Neural cell (in vitro differentiated cells): Measurements from ENCODE around the gene MYO3B. TPM values are rescaled to one million over a fixed set of nuclear protein-coding genes. Genes with fewer than 3 reads are reported as not detected.

Experiments
- H2AFZ ChIP-seq: fragments of 200-600, 300-800 bp; sonication (generic), shearing (Covaris generic); 2 replicates; pipeline ENCODE4 v1.6.0; 2014; ENCODE audit warnings: low read depth, mild to moderate bottlenecking, antibody characterized with exemption, low read length, moderate library complexity
- H3F3A ChIP-seq: fragments of 200-600 bp; shearing (Covaris generic); 2 replicates; pipeline ENCODE4 v1.6.1; 2016; ENCODE audit warnings: mild to moderate bottlenecking, moderate library complexity, mixed read lengths, antibody characterized with exemption, low read length; ENCODE audit not compliant: insufficient read depth, poor library complexity, severe bottlenecking
- H3K27ac ChIP-seq: fragments of 200-600, 300-800 bp; sonication (generic), shearing (Covaris generic); 2 replicates; pipeline ENCODE4 v1.5.1; 2014; ENCODE audit warnings: mild to moderate bottlenecking, low read length, moderate library complexity
- H3K27me3 ChIP-seq: fragments of 300-800, 200-600 bp; sonication (generic), shearing (Covaris generic); 2 replicates; pipeline ENCODE4 v1.6.0; 2014; ENCODE audit warnings: mild to moderate bottlenecking, low read depth, low read length, moderate library complexity; ENCODE audit not compliant: insufficient read depth
- H3K36me3 ChIP-seq: fragments of 300-800, 200-600 bp; sonication (generic), shearing (Covaris generic); 2 replicates; pipeline ENCODE4 v1.5.1; 2014; ENCODE audit warnings: mild to moderate bottlenecking, antibody characterized with exemption, low read length, moderate library complexity; ENCODE audit not compliant: insufficient read depth
- H3K4me2 ChIP-seq: fragments of 300-800, 200-600 bp; sonication (generic), shearing (Covaris generic); 2 replicates; pipeline ENCODE4 v1.6.0; 2014; ENCODE audit warnings: mild to moderate bottlenecking, low read length
- H3K4me3 ChIP-seq: fragments of 300-800, 200-600 bp; sonication (generic), shearing (Covaris generic); 2 replicates; pipeline ENCODE4 v1.5.1; 2014; ENCODE audit warnings: mild to moderate bottlenecking, low read length, moderate library complexity
- H3K79me2 ChIP-seq: fragments of 200-600 bp; shearing (Covaris generic); replicated peaks from 2 replicates; pipeline ENCODE4 v1.6.0; 2014; ENCODE audit warnings: mild to moderate bottlenecking, low read length, moderate library complexity; ENCODE audit not compliant: insufficient read depth
- H3K9ac ChIP-seq: fragments of 300-800, 200-600 bp; sonication (generic), shearing (Covaris generic); 2 replicates; pipeline ENCODE4 v1.6.1; 2016; ENCODE audit warnings: mild to moderate bottlenecking, low read length, mixed read lengths
- H3K9me2 ChIP-seq: fragments of 200-600 bp; shearing (Covaris generic); 2 replicates; pipeline ENCODE4 v1.6.1; 2016; ENCODE audit warnings: mild to moderate bottlenecking, low read length, mixed read lengths; ENCODE audit not compliant: insufficient read depth
- H3K9me3 ChIP-seq: fragments of 200-600, 300-800 bp; sonication (generic), shearing (Covaris generic); 2 replicates; pipeline ENCODE4 v1.6.1; 2016; ENCODE audit warnings: mild to moderate bottlenecking, mixed run types, low read length, moderate library complexity, mixed read lengths
- H4K20me1 ChIP-seq: fragments of 200-600 bp; shearing (Covaris generic); 2 replicates; pipeline ENCODE4 v1.6.1; 2016; ENCODE audit warnings: mild to moderate bottlenecking, mixed run types; ENCODE audit not compliant: insufficient read depth
- CTCF ChIP-seq: fragments of 450-650 bp; IDR thresholded peaks from 2 replicates; pipeline ENCODE4 v1.5.1; 2014; ENCODE audit warnings: antibody characterized with exemption, mild to moderate bottlenecking, moderate library complexity; ENCODE audit not compliant: poor library complexity, severe bottlenecking
- EP300 ChIP-seq: fragments of 450-650 bp; conservative IDR thresholded peaks from 2 replicates; pipeline ENCODE4 v1.6.1; 2014; ENCODE audit warnings: antibody characterized with exemption, mild to moderate bottlenecking, moderate library complexity; ENCODE audit not compliant: poor library complexity, severe bottlenecking
- EZH2 ChIP-seq: fragments of 200-600, 300-800 bp; shearing (Covaris generic), sonication (generic); IDR thresholded peaks from 2 replicates; pipeline ENCODE4 v1.6.1; 2014; ENCODE audit warnings: antibody characterized with exemption, low read length, borderline replicate concordance, mild to moderate bottlenecking; ENCODE audit not compliant: insufficient read depth, poor library complexity, severe bottlenecking
- MXI1 ChIP-seq: fragments of 450-650 bp; conservative IDR thresholded peaks from 2 replicates; pipeline ENCODE4 v1.6.1; 2014; ENCODE audit warnings: antibody characterized with exemption, mild to moderate bottlenecking; ENCODE audit not compliant: poor library complexity, severe bottlenecking
- POLR2AphosphoS5 ChIP-seq: IDR thresholded peaks from 2 replicates; pipeline ENCODE4 v1.6.1; 2012
- RAD21 ChIP-seq: fragments of 450-650 bp; conservative IDR thresholded peaks from 2 replicates; pipeline ENCODE4 v1.6.1; 2014; ENCODE audit warnings: antibody characterized with exemption, mild to moderate bottlenecking, moderate library complexity
- REST ChIP-seq: IDR thresholded peaks from 2 replicates; pipeline ENCODE4 v1.6.1; 2012; ENCODE audit warnings: borderline replicate concordance
- SMC3 ChIP-seq: fragments of 450-650 bp; conservative IDR thresholded peaks from 2 replicates; pipeline ENCODE4 v1.6.1; 2014; ENCODE audit warnings: antibody characterized with exemption, mild to moderate bottlenecking, moderate library complexity; ENCODE audit not compliant: poor library complexity
- TAF1 ChIP-seq: IDR thresholded peaks from 2 replicates; pipeline ENCODE4 v1.6.1; 2012; ENCODE audit warnings: low read depth
- polyA plus RNA-seq: library from polyadenylated mRNA; depleted of rRNA; stranded (reverse); fragments of >200 nt; gene quantifications from 2 replicates; pipeline ENCODE4 v1.2.3, GENCODE V29; 2014

Gene MYO3B
- polyA plus RNA-seq, 1 donor from 2014 or later = 0.11 TPM

- Histone ChIP-seq H3K9ac (no peak overlapping the region), H3K4me2 (no peak overlapping the region), H3K4me3 (no peak overlapping the region), H3K9me2 (no peaks in the 10 kb centered on the region), H3F3A (no peaks in the 10 kb centered on the region), H3K36me3 (no peaks in the 10 kb centered on the region), H4K20me1 (no peaks in the 10 kb centered on the region), H3K27me3 (no peaks in the 10 kb centered on the region), H3K27ac (no peak overlapping the region), H2AFZ (no peak overlapping the region), H3K79me2 (no peaks in the 10 kb centered on the region), H3K9me3 (no peaks in the 10 kb centered on the region)
- TF ChIP-seq MXI1 = no peak
Observed at GRCh38 chr2:170563401-170563800, 385.5 kb downstream of the MYO3B start.

GRCh38 chr2:170566138-170566537 lies 388.2 kb downstream of the MYO3B start:
- no peak overlapping the region for H3K27ac ChIP-seq
- no peaks in the 10 kb centered on the region for H3F3A ChIP-seq
- H2AFZ ChIP-seq = no peak overlapping the region
- no peaks in the 10 kb centered on the region for H3K9me3 ChIP-seq
- no peaks in the 10 kb centered on the region for H3K79me2 ChIP-seq
- H3K4me3 ChIP-seq = no peak overlapping the region
- no peaks in the 10 kb centered on the region for H3K36me3 ChIP-seq
- TF ChIP-seq SMC3 (no peak), TAF1 (no peak), EP300 (no peak), RAD21 (no peak), REST (no peak), CTCF (no peak), EZH2 (no peak), MXI1 (no peak), POLR2AphosphoS5 (no peak)
- H3K4me2 ChIP-seq = no peak overlapping the region
- H4K20me1 ChIP-seq = no peaks in the 10 kb centered on the region
- no peak overlapping the region for H3K9ac ChIP-seq
- no peaks in the 10 kb centered on the region for H3K9me2 ChIP-seq
- H3K27me3 ChIP-seq = no peaks in the 10 kb centered on the region

GRCh38 chr2:170567429-170567828 lies 389.5 kb downstream of the MYO3B start:
- H3K79me2 ChIP-seq = no peaks in the 10 kb centered on the region
- H3K4me3 ChIP-seq = no peak overlapping the region
- H4K20me1 ChIP-seq = no peaks in the 10 kb centered on the region
- H3F3A ChIP-seq = no peaks in the 10 kb centered on the region
- H3K9ac ChIP-seq = no peak overlapping the region
- H2AFZ ChIP-seq = no peak overlapping the region
- no peaks in the 10 kb centered on the region for H3K9me2 ChIP-seq
- TF ChIP-seq SMC3 (no peak), POLR2AphosphoS5 (no peak), TAF1 (no peak), REST (no peak), CTCF (no peak), MXI1 (no peak), EZH2 (no peak), EP300 (no peak), RAD21 (no peak)
- no peak overlapping the region for H3K27ac ChIP-seq
- H3K27me3 ChIP-seq = no peaks in the 10 kb centered on the region
- H3K9me3 ChIP-seq = no peaks in the 10 kb centered on the region
- H3K4me2 ChIP-seq = no peak overlapping the region
- no peaks in the 10 kb centered on the region for H3K36me3 ChIP-seq
